Measurements from ENCODE around the gene STEAP1B.

The STEAP1B gene

GRCh38 chr7:22390516-22390915 is 109.5 kb downstream of the STEAP1B start:
- Histone ChIP-seq H2AFZ (ENCODE audit: low read depth, low read length) (no peak overlapping the region), H3K4me3 (ENCODE audit: low read length) (no peak overlapping the region), H3K4me1 (ENCODE audit: insufficient read depth, low read length) (no peaks in the 10 kb centered on the region), H3K27me3 (ENCODE audit: insufficient read depth, low read length) (no peaks in the 10 kb centered on the region), H3K9me3 (ENCODE audit: low read length) (no peaks in the 10 kb centered on the region), H3K36me3 (ENCODE audit: insufficient read depth, low read length) (no peaks in the 10 kb centered on the region)

GRCh38 chr7:22389892-22390291 is 110.1 kb downstream of the STEAP1B start:
- no peaks in the 10 kb centered on the region for H3K4me1 ChIP-seq (ENCODE audit: insufficient read depth, low read length)
- no peaks in the 10 kb centered on the region for H3K27me3 ChIP-seq (ENCODE audit: insufficient read depth, low read length)
- no peak overlapping the region for H2AFZ ChIP-seq (ENCODE audit: low read depth, low read length)
- H3K36me3 ChIP-seq (ENCODE audit: insufficient read depth, low read length) = no peaks in the 10 kb centered on the region
- H3K4me3 ChIP-seq (ENCODE audit: low read length) = no peak overlapping the region
- H3K9me3 ChIP-seq (ENCODE audit: low read length) = no peaks in the 10 kb centered on the region

GRCh38 chr7:22387583-22387982 is 112.4 kb downstream of the STEAP1B start:
- no peak overlapping the region for H3K4me3 ChIP-seq (ENCODE audit: low read length)
- no peaks in the 10 kb centered on the region for H3K36me3 ChIP-seq (ENCODE audit: insufficient read depth, low read length)
- H2AFZ ChIP-seq (ENCODE audit: low read depth, low read length) = no peak overlapping the region
- no peaks in the 10 kb centered on the region for H3K27me3 ChIP-seq (ENCODE audit: insufficient read depth, low read length)
- no peaks in the 10 kb centered on the region for H3K4me1 ChIP-seq (ENCODE audit: insufficient read depth, low read length)
- no peaks in the 10 kb centered on the region for H3K9me3 ChIP-seq (ENCODE audit: low read length)

- Histone ChIP-seq H3K4me1 (ENCODE audit: insufficient read depth, low read length) (no peaks in the 10 kb centered on the region), H2AFZ (ENCODE audit: low read depth, low read length) (no peak overlapping the region), H3K9me3 (ENCODE audit: low read length) (no peaks in the 10 kb centered on the region), H3K4me3 (ENCODE audit: low read length) (no peak overlapping the region), H3K36me3 (ENCODE audit: insufficient read depth, low read length) (no peaks in the 10 kb centered on the region), H3K27me3 (ENCODE audit: insufficient read depth, low read length) (no peaks in the 10 kb centered on the region)
These were observed 113.1 kb downstream of the STEAP1B start for GRCh38 chr7:22386865-22387264.

- Histone ChIP-seq H2AFZ (ENCODE audit: low read depth, low read length) (no peak overlapping the region), H3K27me3 (ENCODE audit: insufficient read depth, low read length) (no peaks in the 10 kb centered on the region), H3K9me3 (ENCODE audit: low read length) (no peaks in the 10 kb centered on the region), H3K4me3 (ENCODE audit: low read length) (no peak overlapping the region), H3K4me1 (ENCODE audit: insufficient read depth, low read length) (no peaks in the 10 kb centered on the region), H3K36me3 (ENCODE audit: insufficient read depth, low read length) (no peaks in the 10 kb centered on the region)
These were observed 113.7 kb downstream of the STEAP1B start for GRCh38 chr7:22386206-22386858.

- no peaks in the 10 kb centered on the region for H3K36me3 ChIP-seq (ENCODE audit: insufficient read depth, low read length)
- H3K27me3 ChIP-seq (ENCODE audit: insufficient read depth, low read length) = no peaks in the 10 kb centered on the region
- H3K4me3 ChIP-seq (ENCODE audit: low read length) = no peak overlapping the region
- no peak overlapping the region for H2AFZ ChIP-seq (ENCODE audit: low read depth, low read length)
- no peaks in the 10 kb centered on the region for H3K9me3 ChIP-seq (ENCODE audit: low read length)
- H3K4me1 ChIP-seq (ENCODE audit: insufficient read depth, low read length) = no peaks in the 10 kb centered on the region
These were observed 114.7 kb downstream of the STEAP1B start for GRCh38 chr7:22385326-22385725.

- Histone ChIP-seq H3K27me3 (ENCODE audit: insufficient read depth, low read length) (no peaks in the 10 kb centered on the region), H3K9me3 (ENCODE audit: low read length) (no peaks in the 10 kb centered on the region), H3K4me3 (ENCODE audit: low read length) (no peak overlapping the region), H3K4me1 (ENCODE audit: insufficient read depth, low read length) (no peaks in the 10 kb centered on the region), H2AFZ (ENCODE audit: low read depth, low read length) (no peak overlapping the region), H3K36me3 (ENCODE audit: insufficient read depth, low read length) (no peaks in the 10 kb centered on the region)
These were observed 119.7 kb downstream of the STEAP1B start for GRCh38 chr7:22380333-22380732.

GRCh38 chr7:22378199-22378980 is 121.6 kb downstream of the STEAP1B start:
- no peak overlapping the region for H2AFZ ChIP-seq (ENCODE audit: low read depth, low read length)
- no peak overlapping the region for H3K4me3 ChIP-seq (ENCODE audit: low read length)
- no peaks in the 10 kb centered on the region for H3K27me3 ChIP-seq (ENCODE audit: insufficient read depth, low read length)
- no peaks in the 10 kb centered on the region for H3K9me3 ChIP-seq (ENCODE audit: low read length)
- H3K4me1 ChIP-seq (ENCODE audit: insufficient read depth, low read length) = no peaks in the 10 kb centered on the region
- no peaks in the 10 kb centered on the region for H3K36me3 ChIP-seq (ENCODE audit: insufficient read depth, low read length)

- H2AFZ ChIP-seq (ENCODE audit: low read depth, low read length) = no peak overlapping the region
These were observed 122.3 kb downstream of the STEAP1B start for GRCh38 chr7:22377703-22378102.

GRCh38 chr7:22375359-22376048 is 124.5 kb downstream of the STEAP1B start:
- Histone ChIP-seq H3K27me3 (ENCODE audit: insufficient read depth, low read length) (no peaks in the 10 kb centered on the region), H3K9me3 (ENCODE audit: low read length) (no peaks in the 10 kb centered on the region), H3K4me3 (ENCODE audit: low read length) (no peak overlapping the region), H3K4me1 (ENCODE audit: insufficient read depth, low read length) (no peaks in the 10 kb centered on the region), H2AFZ (ENCODE audit: low read depth, low read length) (no peak overlapping the region), H3K36me3 (ENCODE audit: insufficient read depth, low read length) (no peaks in the 10 kb centered on the region)

More at GRCh38 chr7:22377703-22378102, 122.3 kb downstream of the STEAP1B start:
- Histone ChIP-seq H3K4me3 (ENCODE audit: low read length) (no peak overlapping the region), H3K36me3 (ENCODE audit: insufficient read depth, low read length) (no peaks in the 10 kb centered on the region), H3K9me3 (ENCODE audit: low read length) (no peaks in the 10 kb centered on the region), H3K4me1 (ENCODE audit: insufficient read depth, low read length) (no peaks in the 10 kb centered on the region), H3K27me3 (ENCODE audit: insufficient read depth, low read length) (no peaks in the 10 kb centered on the region)

GRCh38 chr7:22373911-22374310 is 126.1 kb downstream of the STEAP1B start:
- no peaks in the 10 kb centered on the region for H3K4me1 ChIP-seq (ENCODE audit: insufficient read depth, low read length)
- no peak overlapping the region for H2AFZ ChIP-seq (ENCODE audit: low read depth, low read length)
- no peaks in the 10 kb centered on the region for H3K27me3 ChIP-seq (ENCODE audit: insufficient read depth, low read length)
- H3K9me3 ChIP-seq (ENCODE audit: low read length) = no peaks in the 10 kb centered on the region
- no peak overlapping the region for H3K4me3 ChIP-seq (ENCODE audit: low read length)
- no peaks in the 10 kb centered on the region for H3K36me3 ChIP-seq (ENCODE audit: insufficient read depth, low read length)

GRCh38 chr7:22373388-22373787 is 126.6 kb downstream of the STEAP1B start:
- Histone ChIP-seq H3K9me3 (ENCODE audit: low read length) (no peaks in the 10 kb centered on the region), H2AFZ (ENCODE audit: low read depth, low read length) (no peak overlapping the region), H3K36me3 (ENCODE audit: insufficient read depth, low read length) (no peaks in the 10 kb centered on the region), H3K27me3 (ENCODE audit: insufficient read depth, low read length) (no peaks in the 10 kb centered on the region), H3K4me3 (ENCODE audit: low read length) (no peak overlapping the region), H3K4me1 (ENCODE audit: insufficient read depth, low read length) (no peaks in the 10 kb centered on the region)

- Histone ChIP-seq H3K4me1 (ENCODE audit: insufficient read depth, low read length) (no peaks in the 10 kb centered on the region), H3K9me3 (ENCODE audit: low read length) (no peaks in the 10 kb centered on the region), H3K4me3 (ENCODE audit: low read length) (no peak overlapping the region), H3K36me3 (ENCODE audit: insufficient read depth, low read length) (no peaks in the 10 kb centered on the region), H2AFZ (ENCODE audit: low read depth, low read length) (no peak overlapping the region), H3K27me3 (ENCODE audit: insufficient read depth, low read length) (no peaks in the 10 kb centered on the region)
These were observed 127.1 kb downstream of the STEAP1B start for GRCh38 chr7:22372863-22373262.

Measured in neuron (in vitro differentiated cells).